ENCODE data around the gene PIAS4. TPM values are rescaled to one million over a fixed set of nuclear protein-coding genes. Genes with fewer than 3 reads are reported as not detected.

Gene PIAS4
- total RNA-seq, 1 donor = 21.4 TPM

DNA sequence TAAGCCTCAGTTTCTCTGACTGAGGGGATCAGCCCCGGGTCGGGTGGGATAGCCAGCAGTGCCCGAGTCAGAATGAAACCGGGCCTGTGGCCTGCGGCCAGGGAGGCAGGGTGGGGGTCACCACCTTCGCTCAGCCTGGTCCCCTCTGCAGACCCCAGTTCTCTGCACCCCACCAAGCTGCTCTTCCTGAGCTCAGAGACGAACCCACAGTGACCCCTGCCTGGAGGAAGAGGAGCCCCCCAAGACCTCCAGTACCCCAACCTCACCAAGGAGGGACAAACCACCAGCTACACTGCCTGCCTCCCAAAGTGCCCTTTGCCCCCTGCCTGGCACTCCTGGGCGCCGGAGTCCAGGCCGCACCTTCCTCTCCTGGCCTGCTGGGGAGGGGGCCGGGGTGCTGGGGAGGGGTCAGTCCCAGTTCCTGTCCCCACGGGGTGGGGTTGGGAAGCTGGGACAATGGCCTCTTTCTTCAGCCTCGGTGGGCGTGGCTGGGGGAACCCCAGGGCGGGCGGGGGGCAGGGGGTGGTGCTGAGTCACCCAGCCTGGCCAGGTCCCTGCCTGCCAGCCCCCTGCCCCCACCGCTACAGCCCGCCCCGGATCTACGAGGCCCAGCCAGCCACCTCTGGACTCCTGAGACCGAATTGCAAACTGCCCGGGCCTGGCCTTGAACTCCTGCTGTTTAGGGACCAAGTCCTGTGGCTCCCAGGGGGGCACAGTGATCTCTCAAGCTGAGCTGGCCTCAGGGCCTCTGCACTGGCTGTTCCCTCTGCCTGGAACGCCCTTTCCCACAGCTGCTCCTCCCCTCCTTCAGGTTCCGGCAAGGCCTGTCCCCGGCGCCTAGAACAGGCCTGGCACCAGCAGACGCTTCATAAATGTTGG, 44.8 kb downstream of the PIAS4 start:
- peak; percentile 100 for DNase-seq (ENCODE audit: insufficient read length, low spot score, missing footprints)
- H3K79me2 ChIP-seq (ENCODE audit: insufficient read depth, low read length) = peaks cover 94% of the 10 kb centered on the region
- H2AFZ ChIP-seq (ENCODE audit: low read length) = no peak overlapping the region
- H3K4me1 ChIP-seq (ENCODE audit: insufficient read depth, low read length) = peaks cover 22% of the 10 kb centered on the region
- peak overlapping the region; percentile 70 for H3K27ac ChIP-seq (ENCODE audit: low read depth, low read length)
- peaks cover 42% of the 10 kb centered on the region for H3K36me3 ChIP-seq (ENCODE audit: insufficient read depth, low read length)
- peak overlapping the region; percentile 26 for H3K4me2 ChIP-seq (ENCODE audit: insufficient read depth, low read length)
- no peak for TF ChIP-seq CTCF (IDR thresholded peaks at IDR 0.05; ENCODE audit: extremely low read depth, low read depth, low read length)
- no peaks in the 10 kb centered on the region for H3K27me3 ChIP-seq (ENCODE audit: insufficient read depth, low read length)
- H3K4me3 ChIP-seq (ENCODE audit: insufficient read depth, low read length) = peak overlapping the region; percentile 51
- peaks cover 64% of the 10 kb centered on the region for H4K20me1 ChIP-seq (ENCODE audit: insufficient read depth, low read length)
- no peaks in the 10 kb centered on the region for H3K9me3 ChIP-seq (ENCODE audit: low read depth, low read length)

DNA sequence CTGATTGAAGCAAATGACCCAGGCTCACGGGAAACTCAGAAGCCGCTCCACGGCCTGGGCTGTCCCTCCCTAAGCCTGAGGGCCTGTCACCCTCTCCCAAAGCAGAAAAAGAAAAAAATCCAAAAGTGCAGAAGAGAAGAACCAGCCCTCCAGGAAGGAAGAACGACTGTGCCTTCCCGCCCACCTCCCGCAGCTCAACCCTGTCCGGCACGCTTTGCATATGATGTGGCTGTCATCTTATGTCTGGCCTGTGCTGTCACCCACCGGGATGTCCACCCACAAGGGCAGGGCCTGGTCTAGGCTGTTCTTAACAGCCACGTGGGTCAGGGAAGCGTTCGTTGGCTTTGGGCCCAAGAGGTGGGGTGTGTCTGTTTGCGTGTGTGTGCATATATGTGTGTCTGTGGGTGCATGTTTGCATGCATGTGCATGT, 45.5 kb downstream of the PIAS4 start:
- Histone ChIP-seq H3K27ac (ENCODE audit: low read depth, low read length) (peak overlapping the region; percentile 48), H4K20me1 (ENCODE audit: insufficient read depth, low read length) (peaks cover 69% of the 10 kb centered on the region), H3K36me3 (ENCODE audit: insufficient read depth, low read length) (peaks cover 41% of the 10 kb centered on the region)

GRCh38 chr19:4053423-4054324, 46.1 kb downstream of the PIAS4 start:
- Histone ChIP-seq H3K4me3 (ENCODE audit: insufficient read depth, low read length) (no peak overlapping the region), H3K79me2 (ENCODE audit: insufficient read depth, low read length) (peaks cover 95% of the 10 kb centered on the region), H4K20me1 (ENCODE audit: insufficient read depth, low read length) (peaks cover 68% of the 10 kb centered on the region), H3K4me1 (ENCODE audit: insufficient read depth, low read length) (peaks cover 32% of the 10 kb centered on the region), H3K36me3 (ENCODE audit: insufficient read depth, low read length) (peaks cover 38% of the 10 kb centered on the region), H3K9me3 (ENCODE audit: low read depth, low read length) (no peaks in the 10 kb centered on the region), H3K27me3 (ENCODE audit: insufficient read depth, low read length) (no peaks in the 10 kb centered on the region), H3K27ac (ENCODE audit: low read depth, low read length) (no peak overlapping the region), H2AFZ (ENCODE audit: low read length) (no peak overlapping the region), H3K4me2 (ENCODE audit: insufficient read depth, low read length) (peak overlapping the region; percentile 18)
- no peak for DNase-seq (ENCODE audit: insufficient read length, low spot score, missing footprints)
- TF ChIP-seq CTCF (IDR thresholded peaks at IDR 0.05; ENCODE audit: extremely low read depth, low read depth, low read length) = no peak

More for the DNA sequence above, 45.5 kb downstream of the PIAS4 start:
- H3K27me3 ChIP-seq (ENCODE audit: insufficient read depth, low read length) = no peaks in the 10 kb centered on the region
- peaks cover 25% of the 10 kb centered on the region for H3K4me1 ChIP-seq (ENCODE audit: insufficient read depth, low read length)
- H3K4me3 ChIP-seq (ENCODE audit: insufficient read depth, low read length) = peak overlapping the region; percentile 16
- no peaks in the 10 kb centered on the region for H3K9me3 ChIP-seq (ENCODE audit: low read depth, low read length)
- peaks cover 95% of the 10 kb centered on the region for H3K79me2 ChIP-seq (ENCODE audit: insufficient read depth, low read length)
- TF ChIP-seq CTCF (IDR thresholded peaks at IDR 0.05; ENCODE audit: extremely low read depth, low read depth, low read length) = no peak
- H2AFZ ChIP-seq (ENCODE audit: low read length) = no peak overlapping the region
- peak overlapping the region; percentile 18 for H3K4me2 ChIP-seq (ENCODE audit: insufficient read depth, low read length)
- DNase-seq (ENCODE audit: insufficient read length, low spot score, missing footprints) = peak; percentile 96

Measured in osteoblast (primary cell).